ENCODE data around the gene SPATA32. TPM values are rescaled to one million over a fixed set of nuclear protein-coding genes. Genes with fewer than 3 reads are reported as not detected.
A peak's percentile ranks its signal among the peaks of the same experiment; 100 is the strongest.

Gene SPATA32
- total and polyA plus RNA-seq, 11 donors = not detected

- intact Hi-C loops (cut with DNase I) = loop anchor here in 8 of 10 donors (1.0 to 5.0 kb wide), 6 partner anchors 16 to 168 kb away; no protein-coding TSS in a partner anchor
- peak; percentile 58 to 82 (median 79) for ATAC-seq
- H3K27ac ChIP-seq = peak overlapping the region in 1 of 12 donors; percentile 52
Measured at GRCh38 chr17:45218895-45219661, 42.8 kb downstream of the SPATA32 start.

More at GRCh38 chr17:45218895-45219661, 42.8 kb downstream of the SPATA32 start:
- peak; percentile 69 to 90 (median 85) for DNase-seq
- Histone ChIP-seq H3K4me3 (no peak overlapping the region), H3K4me1 (peaks cover 0 to 33% (median 9%) of the 10 kb centered on the region in 12 donors), H3K36me3 (peaks cover 0 to 5% (median 0%) of the 10 kb centered on the region in 9 donors), H3K27me3 (no peaks in the 10 kb centered on the region), H3K9me3 (no peaks in the 10 kb centered on the region)
- WGBS, 4 donors = 11 to 14% (median 13%) methylated on average over 11 to 12 of the region's 12 CpGs
- TF ChIP-seq CTCF (IDR thresholded peaks at IDR 0.05) (peak; percentile 89 to 96 (median 94)), POLR2A (IDR thresholded peaks at IDR 0.05) (no peak)

Other genes with a start within 250 kb of the SPATA32 start
- gene DCAKD, start 210.5 kb downstream of the SPATA32 start, total RNA-seq = 10 to 100 TPM; 24.7 to 60.9 (median 33.9) TPM
- gene DCAKD, start 210.5 kb downstream of the SPATA32 start, polyA plus RNA-seq = 10 to 100 TPM; 15.3 to 24.8 TPM
- gene NMT1, start 200.8 kb downstream of the SPATA32 start, total RNA-seq = 100 to 1,000 TPM in 2 of 9 donors, 10 to 100 TPM in 7; 61.0 to 114 (median 70.8) TPM
- gene NMT1, start 200.8 kb downstream of the SPATA32 start, polyA plus RNA-seq = 10 to 100 TPM; 36.8 to 52.7 TPM
- 100 to 1,000 TPM; 102 to 207 (median 123) TPM for gene PLCD3, start 129.6 kb downstream of the SPATA32 start, total RNA-seq
- gene PLCD3, start 129.6 kb downstream of the SPATA32 start, polyA plus RNA-seq = 100 to 1,000 TPM in 1 of 2 donors, 10 to 100 TPM in 1; 92.8 to 105 TPM
- 1 to 10 TPM; 4.1 to 9.8 (median 6.3) TPM for gene ACBD4, start 126.4 kb downstream of the SPATA32 start, total RNA-seq
- 1 to 10 TPM; 3.3 to 8.8 TPM for gene ACBD4, start 126.4 kb downstream of the SPATA32 start, polyA plus RNA-seq
- gene HEXIM1, start 113.6 kb downstream of the SPATA32 start, total RNA-seq = 10 to 100 TPM; 14.4 to 28.7 (median 22.5) TPM
- gene HEXIM1, start 113.6 kb downstream of the SPATA32 start, polyA plus RNA-seq = 10 to 100 TPM; 11.9 to 12.4 TPM
- gene HEXIM2, start 100.2 kb downstream of the SPATA32 start, total RNA-seq = 1 to 10 TPM; 3.9 to 7.5 (median 5.7) TPM
- gene HEXIM2, start 100.2 kb downstream of the SPATA32 start, polyA plus RNA-seq = 1 to 10 TPM; 3.4 to 6.4 TPM
- 10 to 100 TPM in 5 of 9 donors, 1 to 10 TPM in 4; 6.4 to 52.8 (median 10.3) TPM for gene FMNL1, start 40.2 kb downstream of the SPATA32 start, total RNA-seq
- 1 to 10 TPM; 5.4 to 7.8 TPM for gene FMNL1, start 40.2 kb downstream of the SPATA32 start, polyA plus RNA-seq
- gene MAP3K14, start 54.9 kb upstream of the SPATA32 start, total RNA-seq = 10 to 100 TPM in 8 of 9 donors, 1 to 10 TPM in 1; 9.9 to 21.9 (median 12.7) TPM
- gene MAP3K14, start 54.9 kb upstream of the SPATA32 start, polyA plus RNA-seq = 10 to 100 TPM in 1 of 2 donors, 1 to 10 TPM in 1; 9.0 to 11.2 TPM
- gene ARHGAP27, start 170.8 kb upstream of the SPATA32 start, total RNA-seq = 10 to 100 TPM; 19.7 to 39.4 (median 25.3) TPM
- 10 to 100 TPM; 16.3 to 28.2 TPM for gene ARHGAP27, start 170.8 kb upstream of the SPATA32 start, polyA plus RNA-seq
- gene PLEKHM1, start 228.6 kb upstream of the SPATA32 start, total RNA-seq = 10 to 100 TPM; 16.9 to 48.0 (median 30.9) TPM
- 10 to 100 TPM; 11.1 to 19.0 TPM for gene PLEKHM1, start 228.6 kb upstream of the SPATA32 start, polyA plus RNA-seq